Fibroblast of the aortic adventitia (primary cell): ENCODE results near the gene COL8A1. TPM values are rescaled to one million over a fixed set of nuclear protein-coding genes. Genes with fewer than 3 reads are reported as not detected.

Experiments used
- DNase-seq: peaks from one replicate; pipeline ENCODE4 v3.0.0-alpha.2; 2010; ENCODE audit warnings: low read depth
- H3K4me3 ChIP-seq: 2 replicates; pipeline ENCODE4 v1.5.1; 2011; ENCODE audit warnings: low read depth, mild to moderate bottlenecking, control low read depth, low read length, moderate library complexity
- total RNA-seq: library from RNA; depleted of rRNA; stranded (reverse); fragments of >200 nt; gene quantifications from 2 replicates; pipeline ENCODE4 v1.2.3, GENCODE V29; 2012; ENCODE audit warnings: low replicate concordance
- TF ChIP-seq, protein P1 (sequence below): IDR thresholded peaks from 2 replicates; pipeline ENCODE4 v1.5.1; 2011; ENCODE audit warnings: mild to moderate bottlenecking, low read length, control low read depth, inconsistent platforms; ENCODE audit not compliant: insufficient read depth

COL8A1 gene
- total RNA-seq, 1 donor = 25.1 TPM

DNA sequence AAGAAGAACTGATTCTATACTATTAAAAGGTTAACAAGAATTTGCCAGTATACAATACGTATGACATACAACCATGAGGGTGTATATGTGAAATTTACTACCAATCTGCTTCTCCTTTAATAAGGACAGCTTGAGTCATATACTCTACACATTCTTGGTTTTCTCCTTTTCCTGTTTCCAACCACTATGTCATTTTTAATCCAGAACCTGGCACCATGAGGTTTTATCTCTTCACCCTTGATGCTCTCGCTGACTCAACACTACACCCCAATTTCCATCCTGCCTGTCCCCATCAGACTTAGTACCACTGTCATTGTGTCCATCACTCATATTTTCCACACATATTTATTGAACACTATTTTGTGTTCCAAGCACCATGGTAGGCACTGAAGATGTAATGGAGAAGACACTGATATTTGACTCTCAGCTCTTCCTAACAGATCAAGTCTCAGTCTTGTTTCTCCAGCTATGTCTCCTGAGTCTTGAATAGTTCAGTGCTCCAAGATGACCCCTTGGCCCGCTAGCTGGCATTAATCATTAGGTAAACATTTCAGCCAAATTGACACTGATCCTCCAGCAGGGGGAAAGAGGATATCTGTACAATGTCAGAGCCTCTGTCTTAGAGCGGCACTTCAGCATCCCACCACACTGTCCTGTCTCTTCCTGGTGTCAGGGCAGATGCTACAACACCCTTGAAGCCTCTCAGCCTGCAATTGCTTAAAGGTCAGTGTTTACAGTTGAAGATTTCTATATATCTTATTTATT lies 11.2 kb upstream of the COL8A1 start:
- no peak overlapping the region for H3K4me3 ChIP-seq
- DNase-seq = no peak
- TF ChIP-seq, protein P1, sequence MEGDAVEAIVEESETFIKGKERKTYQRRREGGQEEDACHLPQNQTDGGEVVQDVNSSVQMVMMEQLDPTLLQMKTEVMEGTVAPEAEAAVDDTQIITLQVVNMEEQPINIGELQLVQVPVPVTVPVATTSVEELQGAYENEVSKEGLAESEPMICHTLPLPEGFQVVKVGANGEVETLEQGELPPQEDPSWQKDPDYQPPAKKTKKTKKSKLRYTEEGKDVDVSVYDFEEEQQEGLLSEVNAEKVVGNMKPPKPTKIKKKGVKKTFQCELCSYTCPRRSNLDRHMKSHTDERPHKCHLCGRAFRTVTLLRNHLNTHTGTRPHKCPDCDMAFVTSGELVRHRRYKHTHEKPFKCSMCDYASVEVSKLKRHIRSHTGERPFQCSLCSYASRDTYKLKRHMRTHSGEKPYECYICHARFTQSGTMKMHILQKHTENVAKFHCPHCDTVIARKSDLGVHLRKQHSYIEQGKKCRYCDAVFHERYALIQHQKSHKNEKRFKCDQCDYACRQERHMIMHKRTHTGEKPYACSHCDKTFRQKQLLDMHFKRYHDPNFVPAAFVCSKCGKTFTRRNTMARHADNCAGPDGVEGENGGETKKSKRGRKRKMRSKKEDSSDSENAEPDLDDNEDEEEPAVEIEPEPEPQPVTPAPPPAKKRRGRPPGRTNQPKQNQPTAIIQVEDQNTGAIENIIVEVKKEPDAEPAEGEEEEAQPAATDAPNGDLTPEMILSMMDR = no peak

DNA sequence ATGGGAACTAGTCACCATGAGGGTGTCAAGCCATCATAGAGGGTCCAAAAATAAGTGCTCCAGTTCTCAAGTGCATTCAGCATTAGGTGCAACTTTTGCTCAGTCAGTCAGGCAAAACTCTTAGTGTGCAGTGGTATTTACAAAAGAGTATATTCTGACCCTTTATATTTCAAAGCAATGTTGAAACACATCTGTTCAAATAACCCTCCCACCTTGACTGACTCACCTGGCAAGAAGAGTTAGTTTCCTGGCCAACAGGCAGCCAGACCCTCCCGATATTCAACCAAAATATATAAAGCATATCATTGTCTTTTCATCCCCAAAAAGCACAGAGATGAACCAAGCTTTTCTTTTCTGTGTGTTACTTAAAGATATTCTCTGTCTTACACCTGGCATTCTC lies 7.6 kb upstream of the COL8A1 start:
- no peak for DNase-seq
- TF ChIP-seq, protein P1 = no peak
- H3K4me3 ChIP-seq = no peak overlapping the region

DNA sequence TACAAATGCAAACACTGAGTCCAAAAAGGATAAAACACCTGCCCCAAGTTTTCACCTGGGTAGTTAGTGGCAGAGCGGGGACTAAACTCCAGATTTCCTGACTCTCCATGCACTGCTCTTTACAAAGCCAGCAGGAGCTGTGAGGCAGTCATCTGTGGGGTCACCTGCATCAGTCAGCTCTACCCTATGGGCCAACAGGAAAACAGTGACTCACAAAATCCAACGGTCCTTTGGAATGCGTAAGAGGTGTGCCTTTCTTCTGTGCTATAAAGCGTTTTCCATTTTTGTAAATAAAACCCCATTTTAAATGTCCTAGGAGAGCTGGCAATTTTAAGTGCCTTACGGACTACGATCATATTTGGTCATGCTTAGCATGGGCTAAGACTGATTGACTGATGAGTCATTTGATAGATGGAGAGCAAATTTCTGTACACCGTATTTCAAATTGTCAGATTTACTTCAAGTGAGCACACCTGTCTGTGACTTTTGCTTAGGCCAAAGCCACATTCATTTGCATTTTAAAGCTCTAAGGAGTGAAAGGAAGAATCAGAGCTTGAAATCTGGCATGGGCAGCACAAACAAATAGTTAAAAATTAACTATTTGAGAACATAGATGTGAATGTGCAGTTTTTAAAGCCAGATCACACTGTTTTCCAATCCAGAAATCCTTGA lies 4.4 kb upstream of the COL8A1 start:
- H3K4me3 ChIP-seq = no peak overlapping the region
- TF ChIP-seq, protein P1 = no peak
- no peak for DNase-seq

DNA sequence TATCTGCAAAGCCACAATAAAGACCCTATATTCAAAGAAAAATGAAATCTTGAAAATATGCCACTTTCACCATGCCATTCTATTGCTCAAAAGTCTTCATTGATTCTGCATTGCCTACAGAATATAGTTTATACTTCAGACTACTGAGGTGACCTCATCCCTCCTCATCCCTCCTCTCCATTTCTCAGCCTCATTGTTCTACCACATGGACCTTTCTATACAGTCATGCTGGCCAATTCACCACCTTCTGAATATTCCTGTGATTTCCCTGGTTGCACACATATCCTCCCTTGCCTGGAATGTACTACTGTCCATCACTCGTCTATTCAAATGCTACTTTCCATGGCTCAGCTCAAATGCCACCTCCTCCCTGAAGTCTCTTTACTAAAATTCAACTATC lies 3.5 kb upstream of the COL8A1 start:
- TF ChIP-seq, protein P1 = no peak
- H3K4me3 ChIP-seq = no peak overlapping the region
- DNase-seq = no peak

DNA sequence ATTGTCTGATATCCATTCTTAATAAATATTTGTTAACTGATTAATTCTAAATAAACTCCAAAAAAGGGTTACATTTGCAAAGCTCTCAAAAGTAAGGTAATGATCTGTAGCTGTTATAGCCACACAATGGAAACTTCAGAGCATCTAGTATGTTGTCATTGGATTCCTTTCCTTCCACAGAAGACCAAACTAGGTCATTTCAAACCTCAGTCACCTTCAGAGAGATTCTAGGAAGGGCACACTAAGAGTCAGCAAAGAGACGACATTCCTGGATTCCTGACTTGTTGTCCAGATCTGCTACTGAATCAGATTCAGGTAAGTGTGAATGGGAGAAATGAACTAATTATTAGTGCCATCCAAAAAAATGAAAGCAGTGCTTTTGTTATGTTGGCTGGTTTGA lies 3.0 kb upstream of the COL8A1 start:
- no peak overlapping the region for H3K4me3 ChIP-seq
- DNase-seq = no peak
- TF ChIP-seq, protein P1 = no peak

DNA sequence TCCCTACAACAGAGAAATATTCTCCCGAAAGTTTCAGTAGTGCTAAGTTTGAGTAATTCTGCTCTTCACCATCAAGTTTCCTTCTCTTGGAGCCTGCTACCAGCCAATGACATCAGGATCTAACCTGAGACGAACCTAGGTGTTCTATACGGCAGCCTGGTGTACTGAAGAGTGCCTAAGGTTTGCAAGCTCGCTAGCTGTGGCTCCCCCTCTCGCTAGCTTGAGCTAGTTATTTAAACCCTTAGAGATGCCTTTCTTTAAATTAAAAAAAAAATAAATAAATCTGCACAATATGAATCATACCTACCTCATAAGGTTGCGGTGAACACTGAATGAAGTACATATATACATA lies 1.4 kb upstream of the COL8A1 start:
- TF ChIP-seq, protein P1 = peak; percentile 30
- DNase-seq = no peak
- peak overlapping the region; percentile 79 for H3K4me3 ChIP-seq
